ENCODE data around the gene KRTAP3-1. TPM values are rescaled to one million over a fixed set of nuclear protein-coding genes. Genes with fewer than 3 reads are reported as not detected.

KRTAP3-1 gene
- polyA plus RNA-seq, 5 donors, result not detected

GRCh38 chr17:40980117-40980516, 28.8 kb downstream of the KRTAP3-1 start:
- DNase-seq, result no peak

- DNase-seq, result no peak
Observed at GRCh38 chr17:40978575-40979151, 30.3 kb downstream of the KRTAP3-1 start.

GRCh38 chr17:40975516-40975915, 33.4 kb downstream of the KRTAP3-1 start:
- DNase-seq, result no peak

GRCh38 chr17:40974366-40974765, 34.6 kb downstream of the KRTAP3-1 start:
- no peak for DNase-seq

- DNase-seq, result no peak
Observed at GRCh38 chr17:40967582-40967981, 41.3 kb downstream of the KRTAP3-1 start.

- DNase-seq, result no peak
Observed at GRCh38 chr17:40966848-40967247, 42.1 kb downstream of the KRTAP3-1 start, which contains the start of gene KRT39. Gene KRT39, minus strand, starts transcription at chr17:40966948. Its CDS starts 92 bp downstream, at chr17:40966856.

GRCh38 chr17:40963838-40964237, 45.1 kb downstream of the KRTAP3-1 start:
- DNase-seq, result no peak

- no peak for DNase-seq
Observed at GRCh38 chr17:40962059-40962561, 46.8 kb downstream of the KRTAP3-1 start.

- no peak for DNase-seq
Observed at GRCh38 chr17:40961591-40961990, 47.3 kb downstream of the KRTAP3-1 start.

GRCh38 chr17:40960144-40960543, 48.8 kb downstream of the KRTAP3-1 start:
- no peak for DNase-seq

Other genes with a start within 250 kb of the KRTAP3-1 start
- not detected for gene KRT26, start 236.9 kb downstream of the KRTAP3-1 start, polyA plus RNA-seq (ENCODE audit: insufficient read depth in 1 of 5, insufficient read length in 5 of 5, low replicate concordance in 1 of 5)
- gene KRT27, start 226.6 kb downstream of the KRTAP3-1 start, polyA plus RNA-seq (ENCODE audit: insufficient read depth in 1 of 5, insufficient read length in 5 of 5, low replicate concordance in 1 of 5), result under 1 TPM in 4 of 5 donors, not detected in 1; 0.10 to 0.43 (median 0.34) TPM
- gene KRT28, start 209.2 kb downstream of the KRTAP3-1 start, polyA plus RNA-seq (ENCODE audit: insufficient read depth in 1 of 5, insufficient read length in 5 of 5, low replicate concordance in 1 of 5), result not detected
- gene KRT10, start 186.5 kb downstream of the KRTAP3-1 start, polyA plus RNA-seq (ENCODE audit: insufficient read depth in 1 of 5, insufficient read length in 5 of 5, low replicate concordance in 1 of 5), result 10 to 100 TPM; 27.5 to 58.8 (median 45.4) TPM
- under 1 TPM in 3 of 5 donors, not detected in 2; 0.06 to 0.14 (median 0.13) TPM for gene KRT12, start 141.9 kb downstream of the KRTAP3-1 start, polyA plus RNA-seq (ENCODE audit: insufficient read depth in 1 of 5, insufficient read length in 5 of 5, low replicate concordance in 1 of 5)
- not detected for gene KRT20, start 123.9 kb downstream of the KRTAP3-1 start, polyA plus RNA-seq (ENCODE audit: insufficient read depth in 1 of 5, insufficient read length in 5 of 5, low replicate concordance in 1 of 5)
- gene KRT23, start 71.5 kb downstream of the KRTAP3-1 start, polyA plus RNA-seq (ENCODE audit: insufficient read depth in 1 of 5, insufficient read length in 5 of 5, low replicate concordance in 1 of 5), result under 1 TPM in 3 of 5 donors, not detected in 2; 0.18 to 0.35 (median 0.21) TPM
- under 1 TPM in 1 of 5 donors, not detected in 4; 0.35 TPM for gene KRT39, start 42.2 kb downstream of the KRTAP3-1 start, polyA plus RNA-seq (ENCODE audit: insufficient read depth in 1 of 5, insufficient read length in 5 of 5, low replicate concordance in 1 of 5)
- gene KRT40, start 24.8 kb downstream of the KRTAP3-1 start, polyA plus RNA-seq (ENCODE audit: insufficient read depth in 1 of 5, insufficient read length in 5 of 5, low replicate concordance in 1 of 5), result under 1 TPM in 2 of 5 donors, not detected in 3; 0.06 to 0.70 TPM
- not detected for gene KRTAP3-3, start 15.0 kb downstream of the KRTAP3-1 start, polyA plus RNA-seq (ENCODE audit: insufficient read depth in 1 of 5, insufficient read length in 5 of 5, low replicate concordance in 1 of 5)
- gene KRTAP3-2, start 9.2 kb downstream of the KRTAP3-1 start, polyA plus RNA-seq (ENCODE audit: insufficient read depth in 1 of 5, insufficient read length in 5 of 5, low replicate concordance in 1 of 5), result not detected
- gene KRTAP1-5, start 18.1 kb upstream of the KRTAP3-1 start, polyA plus RNA-seq (ENCODE audit: insufficient read depth in 1 of 5, insufficient read length in 5 of 5, low replicate concordance in 1 of 5), result not detected
- gene KRTAP1-4, start 21.1 kb upstream of the KRTAP3-1 start, polyA plus RNA-seq (ENCODE audit: insufficient read depth in 1 of 5, insufficient read length in 5 of 5, low replicate concordance in 1 of 5), result not detected
- not detected for gene KRTAP1-3, start 25.7 kb upstream of the KRTAP3-1 start, polyA plus RNA-seq (ENCODE audit: insufficient read depth in 1 of 5, insufficient read length in 5 of 5, low replicate concordance in 1 of 5)
- not detected for gene KRTAP1-1, start 32.3 kb upstream of the KRTAP3-1 start, polyA plus RNA-seq (ENCODE audit: insufficient read depth in 1 of 5, insufficient read length in 5 of 5, low replicate concordance in 1 of 5)
- not detected for gene KRTAP2-1, start 38.2 kb upstream of the KRTAP3-1 start, polyA plus RNA-seq (ENCODE audit: insufficient read depth in 1 of 5, insufficient read length in 5 of 5, low replicate concordance in 1 of 5)
- not detected for gene KRTAP2-2, start 46.1 kb upstream of the KRTAP3-1 start, polyA plus RNA-seq (ENCODE audit: insufficient read depth in 1 of 5, insufficient read length in 5 of 5, low replicate concordance in 1 of 5)
- gene KRTAP2-3, start 51.0 kb upstream of the KRTAP3-1 start, polyA plus RNA-seq (ENCODE audit: insufficient read depth in 1 of 5, insufficient read length in 5 of 5, low replicate concordance in 1 of 5), result not detected
- not detected for gene KRTAP2-4, start 56.8 kb upstream of the KRTAP3-1 start, polyA plus RNA-seq (ENCODE audit: insufficient read depth in 1 of 5, insufficient read length in 5 of 5, low replicate concordance in 1 of 5)
- gene KRTAP4-7, start 75.0 kb upstream of the KRTAP3-1 start, polyA plus RNA-seq (ENCODE audit: insufficient read depth in 1 of 5, insufficient read length in 5 of 5, low replicate concordance in 1 of 5), result not detected
- not detected for gene KRTAP4-8, start 89.0 kb upstream of the KRTAP3-1 start, polyA plus RNA-seq (ENCODE audit: insufficient read depth in 1 of 5, insufficient read length in 5 of 5, low replicate concordance in 1 of 5)
- gene KRTAP4-16, start 93.1 kb upstream of the KRTAP3-1 start, polyA plus RNA-seq (ENCODE audit: insufficient read depth in 1 of 5, insufficient read length in 5 of 5, low replicate concordance in 1 of 5), result not detected
- gene KRTAP4-9, start 96.3 kb upstream of the KRTAP3-1 start, polyA plus RNA-seq (ENCODE audit: insufficient read depth in 1 of 5, insufficient read length in 5 of 5, low replicate concordance in 1 of 5), result not detected
- under 1 TPM in 1 of 5 donors, not detected in 4; 0.13 TPM for gene KRTAP4-11, start 109.2 kb upstream of the KRTAP3-1 start, polyA plus RNA-seq (ENCODE audit: insufficient read depth in 1 of 5, insufficient read length in 5 of 5, low replicate concordance in 1 of 5)
- gene KRTAP4-12, start 115.1 kb upstream of the KRTAP3-1 start, polyA plus RNA-seq (ENCODE audit: insufficient read depth in 1 of 5, insufficient read length in 5 of 5, low replicate concordance in 1 of 5), result not detected
- not detected for gene KRTAP4-6, start 131.4 kb upstream of the KRTAP3-1 start, polyA plus RNA-seq (ENCODE audit: insufficient read depth in 1 of 5, insufficient read length in 5 of 5, low replicate concordance in 1 of 5)
- not detected for gene KRTAP4-5, start 140.7 kb upstream of the KRTAP3-1 start, polyA plus RNA-seq (ENCODE audit: insufficient read depth in 1 of 5, insufficient read length in 5 of 5, low replicate concordance in 1 of 5)
- not detected for gene KRTAP4-4, start 151.6 kb upstream of the KRTAP3-1 start, polyA plus RNA-seq (ENCODE audit: insufficient read depth in 1 of 5, insufficient read length in 5 of 5, low replicate concordance in 1 of 5)
- not detected for gene KRTAP4-3, start 159.1 kb upstream of the KRTAP3-1 start, polyA plus RNA-seq (ENCODE audit: insufficient read depth in 1 of 5, insufficient read length in 5 of 5, low replicate concordance in 1 of 5)
- not detected for gene KRTAP4-2, start 169.1 kb upstream of the KRTAP3-1 start, polyA plus RNA-seq (ENCODE audit: insufficient read depth in 1 of 5, insufficient read length in 5 of 5, low replicate concordance in 1 of 5)
- not detected for gene KRTAP4-1, start 175.8 kb upstream of the KRTAP3-1 start, polyA plus RNA-seq (ENCODE audit: insufficient read depth in 1 of 5, insufficient read length in 5 of 5, low replicate concordance in 1 of 5)
- not detected for gene KRTAP9-1, start 180.8 kb upstream of the KRTAP3-1 start, polyA plus RNA-seq (ENCODE audit: insufficient read depth in 1 of 5, insufficient read length in 5 of 5, low replicate concordance in 1 of 5)
- gene KRTAP9-2, start 217.5 kb upstream of the KRTAP3-1 start, polyA plus RNA-seq (ENCODE audit: insufficient read depth in 1 of 5, insufficient read length in 5 of 5, low replicate concordance in 1 of 5), result not detected
- not detected for gene KRTAP9-3, start 223.3 kb upstream of the KRTAP3-1 start, polyA plus RNA-seq (ENCODE audit: insufficient read depth in 1 of 5, insufficient read length in 5 of 5, low replicate concordance in 1 of 5)
- not detected for gene KRTAP9-8, start 228.9 kb upstream of the KRTAP3-1 start, polyA plus RNA-seq (ENCODE audit: insufficient read depth in 1 of 5, insufficient read length in 5 of 5, low replicate concordance in 1 of 5)
- not detected for gene KRTAP9-4, start 240.6 kb upstream of the KRTAP3-1 start, polyA plus RNA-seq (ENCODE audit: insufficient read depth in 1 of 5, insufficient read length in 5 of 5, low replicate concordance in 1 of 5)
- not detected for gene KRTAP9-9, start 246.3 kb upstream of the KRTAP3-1 start, polyA plus RNA-seq (ENCODE audit: insufficient read depth in 1 of 5, insufficient read length in 5 of 5, low replicate concordance in 1 of 5)

Data from right lung (tissue), 5 donors.